ENCODE results near the gene LRRC26. TPM values are rescaled to one million over a fixed set of nuclear protein-coding genes. Genes with fewer than 3 reads are reported as not detected.

Gene LRRC26
- total RNA-seq, 2 donors from 2014 or later: not detected

DNA sequence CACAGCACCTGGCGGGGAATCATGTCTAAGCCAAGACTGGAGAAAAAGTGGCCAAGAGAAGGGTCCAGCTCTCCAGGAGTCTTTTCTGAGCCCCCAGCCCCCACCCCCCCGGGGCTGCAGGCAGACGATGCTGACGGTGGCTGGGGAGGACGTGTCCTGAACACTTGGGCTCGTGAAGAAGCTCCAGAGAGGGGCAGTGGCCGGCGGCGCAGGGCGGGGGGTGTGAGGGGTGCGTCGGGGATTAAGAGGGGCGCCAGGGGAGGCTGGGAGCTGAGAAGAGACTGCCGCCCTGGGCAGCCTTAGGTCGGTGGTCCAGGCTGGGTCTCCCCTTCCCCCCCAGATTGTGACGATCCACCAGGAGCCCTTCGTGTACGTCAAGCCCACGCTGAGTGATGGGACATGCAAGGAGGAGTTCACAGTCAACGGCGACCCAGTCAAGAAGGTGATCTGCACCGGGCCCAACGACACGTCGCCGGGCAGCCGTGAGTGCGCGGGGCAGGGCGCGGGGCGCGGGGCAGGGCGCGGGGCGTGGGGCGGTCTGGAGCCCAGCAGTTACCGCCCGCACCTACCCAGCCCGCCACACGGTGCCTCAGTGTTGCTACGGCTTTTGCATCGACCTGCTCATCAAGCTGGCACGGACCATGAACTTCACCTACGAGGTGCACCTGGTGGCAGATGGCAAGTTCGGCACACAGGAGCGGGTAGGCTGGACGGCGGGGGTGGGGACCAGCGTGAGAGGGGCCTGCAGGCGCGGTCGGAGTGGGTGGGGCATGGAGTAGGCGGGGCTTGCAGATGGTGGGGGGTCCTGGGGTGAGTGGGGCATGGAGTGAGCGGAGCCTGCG is 8.9 kb downstream of the LRRC26 start:
- intact Hi-C loops (cut with DNase I): no loop called here
- DNase-seq: no peak
- no peak for ATAC-seq

DNA sequence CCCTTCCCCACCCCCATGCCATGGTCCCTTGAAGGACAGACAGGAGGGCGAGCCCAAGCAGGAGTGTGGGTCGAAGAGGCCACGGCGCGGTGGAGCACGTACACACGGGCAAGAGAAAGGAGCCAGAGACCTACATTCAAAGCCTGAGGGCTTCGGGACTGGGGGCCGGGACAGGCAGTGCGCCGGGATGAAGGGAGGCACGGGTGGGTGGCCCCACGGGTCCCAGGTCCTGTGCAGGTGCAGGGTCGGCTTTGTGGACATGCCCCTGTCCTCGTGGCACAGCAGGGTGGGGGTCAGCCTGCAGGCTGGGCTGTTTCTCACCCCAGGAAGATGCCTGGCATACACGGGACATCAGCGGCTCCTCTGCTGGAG is 9.8 kb downstream of the LRRC26 start:
- no peak for ATAC-seq
- intact Hi-C loops (cut with DNase I): no loop called here
- DNase-seq: no peak

DNA sequence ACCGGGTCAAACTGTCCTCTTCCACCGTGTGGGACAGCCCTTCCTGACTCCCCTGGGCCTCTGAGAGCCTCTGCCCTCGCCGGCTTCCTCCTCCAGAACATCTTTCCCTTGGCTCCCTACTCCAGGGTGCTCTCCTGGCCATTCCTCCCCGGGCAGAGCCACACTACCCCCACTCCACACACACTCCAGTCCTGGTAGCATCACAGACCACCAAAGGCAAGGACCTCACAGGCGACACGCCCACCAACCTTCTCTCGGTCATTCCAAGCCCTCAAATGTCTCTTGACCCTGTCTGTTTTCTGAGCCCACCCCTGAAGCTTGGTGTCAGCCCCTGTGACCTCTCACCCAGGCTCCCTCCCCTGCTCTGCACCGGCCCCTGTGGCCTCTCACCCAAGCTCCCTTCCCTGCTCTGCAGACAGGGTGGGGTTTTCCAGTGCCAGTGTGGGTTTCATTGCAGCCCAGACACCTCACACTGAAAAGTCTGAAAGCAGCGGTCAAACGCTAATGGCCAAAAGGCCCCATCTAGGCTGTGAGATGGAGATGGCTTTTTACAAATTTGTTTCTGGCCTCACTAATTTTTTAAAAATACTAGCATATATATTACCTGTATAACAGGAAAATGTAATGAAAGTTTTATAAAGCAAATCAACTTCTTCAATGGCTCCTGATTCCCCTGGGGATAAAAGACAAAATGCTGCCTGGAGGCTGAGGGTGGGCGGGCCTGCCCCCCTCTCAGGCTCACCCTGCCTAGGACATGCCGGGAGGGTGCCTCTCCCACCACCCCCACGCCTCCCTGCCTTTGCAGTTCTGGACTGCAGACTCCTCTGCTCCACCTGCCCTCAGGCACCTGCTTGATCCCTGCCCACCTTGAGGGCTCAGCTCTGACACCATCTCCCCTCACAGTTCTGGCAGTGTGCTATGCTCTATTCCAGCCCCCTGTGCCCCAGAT is 10.5 kb downstream of the LRRC26 start:
- DNase-seq: no peak
- ATAC-seq: no peak
- intact Hi-C loops (cut with DNase I): no loop called here

DNA sequence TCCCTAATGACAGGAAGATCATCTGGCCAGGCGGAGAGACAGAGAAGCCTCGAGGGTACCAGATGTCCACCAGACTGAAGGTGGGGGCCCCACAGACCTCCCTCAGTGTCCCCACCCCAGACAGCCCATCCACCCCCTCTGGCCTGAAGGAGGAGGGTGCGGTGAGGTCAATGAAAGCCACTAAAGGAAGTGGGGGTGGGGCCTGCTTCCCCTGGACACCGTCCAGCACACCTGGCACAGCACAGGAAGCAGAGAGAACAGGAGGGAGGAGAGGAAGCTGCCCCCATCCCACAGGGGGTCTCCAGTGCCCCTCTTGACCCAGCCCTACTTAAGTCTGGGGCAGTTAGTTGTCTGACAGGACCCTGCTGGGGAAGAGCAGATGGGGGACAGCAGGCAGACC is 11.2 kb downstream of the LRRC26 start:
- ATAC-seq: no peak
- intact Hi-C loops (cut with DNase I): no loop called here
- no peak for DNase-seq

DNA sequence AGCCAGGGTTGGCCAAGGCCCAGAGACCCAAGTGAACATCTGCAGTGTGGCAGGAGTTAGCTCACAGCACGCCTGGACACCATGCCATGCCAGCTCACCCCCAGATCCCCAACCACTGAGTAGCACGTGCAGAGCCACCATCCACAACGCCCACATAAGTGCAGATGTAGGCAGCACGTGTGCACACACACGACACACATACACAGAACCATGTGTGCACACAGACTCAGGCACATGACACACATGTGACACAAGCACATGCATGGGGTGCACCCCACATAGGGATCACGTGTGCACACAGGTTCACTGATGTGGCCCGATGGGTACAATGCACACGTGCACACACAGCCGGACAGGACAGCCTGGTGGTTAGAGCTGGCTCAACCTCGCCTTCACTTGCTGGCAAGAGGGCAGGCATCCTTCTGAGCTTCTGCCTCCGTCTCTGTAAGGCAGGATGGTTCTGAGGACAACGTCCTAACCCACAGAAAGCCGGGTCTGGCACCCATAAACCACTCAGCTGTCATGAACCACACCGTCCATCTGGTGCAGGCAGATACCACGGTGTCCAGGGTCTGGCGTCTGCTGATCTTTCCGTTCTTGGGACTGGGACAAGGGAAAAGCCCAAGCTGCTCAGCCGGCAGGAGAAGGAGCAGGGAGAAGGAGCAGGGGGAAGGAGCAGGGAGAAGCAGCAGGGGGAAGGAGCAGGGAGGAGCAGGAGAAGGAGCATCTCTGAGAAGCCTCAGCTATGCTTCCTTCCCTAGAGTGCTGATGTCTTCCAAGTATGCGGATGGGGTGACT is 12.0 kb downstream of the LRRC26 start:
- ATAC-seq (no peak), DNase-seq (no peak)
- intact Hi-C loops (cut with DNase I): no loop called here

DNA sequence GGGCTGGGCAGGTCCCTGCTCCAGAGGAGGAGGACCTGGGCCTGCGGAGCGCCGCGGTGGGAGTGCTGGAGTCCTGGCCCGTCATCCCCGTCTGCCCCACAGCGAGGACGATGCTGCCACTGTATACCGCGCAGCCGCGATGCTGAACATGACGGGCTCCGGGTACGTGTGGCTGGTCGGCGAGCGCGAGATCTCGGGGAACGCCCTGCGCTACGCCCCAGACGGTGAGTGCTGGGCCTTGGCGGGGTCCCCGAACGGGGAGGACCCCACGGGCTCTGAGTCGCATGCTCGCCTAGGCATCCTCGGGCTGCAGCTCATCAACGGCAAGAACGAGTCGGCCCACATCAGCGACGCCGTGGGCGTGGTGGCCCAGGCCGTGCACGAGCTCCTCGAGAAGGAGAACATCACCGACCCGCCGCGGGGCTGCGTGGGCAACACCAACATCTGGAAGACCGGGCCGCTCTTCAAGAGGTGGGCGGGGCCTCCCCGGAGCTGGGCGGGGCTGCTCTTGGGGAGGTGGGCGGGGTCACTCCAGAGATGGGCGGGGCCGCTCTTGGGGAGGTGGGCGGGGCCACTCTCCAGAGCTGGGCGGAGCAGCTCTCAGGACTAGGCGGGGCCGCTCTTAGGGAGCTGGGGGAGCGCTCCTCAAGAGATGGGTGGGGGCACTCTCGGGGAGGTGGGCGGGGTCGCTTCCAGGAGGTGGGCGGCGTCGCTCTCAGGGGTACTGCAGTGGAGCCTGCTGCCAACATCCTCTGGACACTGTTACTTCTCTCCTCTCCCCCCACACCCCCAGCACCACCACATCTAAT is 13.1 kb downstream of the LRRC26 start:
- peak; percentile 56 for DNase-seq
- ATAC-seq: peak; percentile 64 to 77

DNA sequence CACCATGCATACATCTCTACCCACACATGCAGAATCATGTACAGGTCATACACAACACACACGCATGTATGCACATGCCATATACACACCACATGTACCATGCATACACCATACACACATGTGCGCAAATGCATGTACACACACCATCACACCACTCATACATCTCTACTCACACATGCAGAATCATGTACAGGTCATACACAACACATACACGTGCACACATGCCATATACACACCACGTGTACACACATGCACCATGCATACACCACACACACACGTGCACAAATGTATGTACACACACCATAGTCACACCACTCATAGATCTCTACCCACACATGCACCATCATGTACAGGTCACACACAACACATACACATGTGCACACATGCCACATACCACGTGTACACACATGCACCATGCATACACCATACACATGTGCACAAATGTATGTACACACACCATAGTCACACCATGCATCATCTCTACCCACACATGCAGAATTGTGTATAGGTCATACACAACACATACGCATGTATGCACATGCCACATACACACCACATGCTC is 16.9 kb downstream of the LRRC26 start:
- no peak for ATAC-seq
- DNase-seq: no peak
- intact Hi-C loops (cut with DNase I): no loop called here

More for the DNA sequence above, 13.1 kb downstream of the LRRC26 start:
- intact Hi-C loops (cut with DNase I): no loop called here

DNA sequence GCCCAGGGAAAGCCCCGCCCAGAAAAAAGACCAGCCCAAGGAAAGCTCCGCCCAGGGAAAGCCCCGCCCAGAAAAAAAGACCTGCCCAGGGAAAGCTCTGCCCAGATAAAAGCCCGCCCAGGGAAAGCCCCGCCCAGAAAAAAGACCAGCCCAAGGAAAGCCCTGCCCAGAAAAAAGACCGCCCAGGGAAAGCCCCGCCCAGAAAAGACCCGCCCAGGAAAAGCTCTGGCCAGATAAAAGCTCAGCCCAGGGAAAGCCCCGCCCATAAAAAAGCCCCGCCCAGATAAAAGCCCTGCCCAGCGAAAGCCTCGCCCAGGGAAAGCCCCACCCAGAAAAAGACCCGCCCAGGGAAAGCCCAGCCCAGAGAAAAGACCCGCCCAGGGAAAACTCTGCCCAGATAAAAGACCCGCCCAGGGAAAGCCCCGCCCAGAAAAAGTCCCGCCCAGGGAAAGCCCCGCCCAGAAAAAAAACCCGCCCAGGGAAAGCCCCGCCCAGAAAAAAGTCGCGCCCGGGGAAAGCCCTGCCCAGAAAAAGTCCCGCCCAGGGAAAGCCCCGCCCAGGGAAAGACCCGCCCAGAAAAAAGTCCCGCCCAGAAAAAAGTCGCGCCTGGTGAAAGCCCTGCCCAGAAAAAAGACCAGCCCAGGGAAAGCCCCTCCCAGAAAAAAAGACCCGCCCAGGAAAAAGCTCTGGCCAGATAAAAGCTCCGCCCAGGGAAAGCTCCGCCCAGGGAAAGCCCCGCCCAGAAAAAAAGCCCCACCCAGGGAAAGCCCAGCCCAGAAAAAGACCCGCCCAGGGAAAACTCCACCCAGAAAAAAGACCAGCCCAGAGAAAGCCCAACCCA is 19.0 kb downstream of the LRRC26 start:
- ATAC-seq (no peak), DNase-seq (no peak)
- intact Hi-C loops (cut with DNase I): no loop called here

DNA sequence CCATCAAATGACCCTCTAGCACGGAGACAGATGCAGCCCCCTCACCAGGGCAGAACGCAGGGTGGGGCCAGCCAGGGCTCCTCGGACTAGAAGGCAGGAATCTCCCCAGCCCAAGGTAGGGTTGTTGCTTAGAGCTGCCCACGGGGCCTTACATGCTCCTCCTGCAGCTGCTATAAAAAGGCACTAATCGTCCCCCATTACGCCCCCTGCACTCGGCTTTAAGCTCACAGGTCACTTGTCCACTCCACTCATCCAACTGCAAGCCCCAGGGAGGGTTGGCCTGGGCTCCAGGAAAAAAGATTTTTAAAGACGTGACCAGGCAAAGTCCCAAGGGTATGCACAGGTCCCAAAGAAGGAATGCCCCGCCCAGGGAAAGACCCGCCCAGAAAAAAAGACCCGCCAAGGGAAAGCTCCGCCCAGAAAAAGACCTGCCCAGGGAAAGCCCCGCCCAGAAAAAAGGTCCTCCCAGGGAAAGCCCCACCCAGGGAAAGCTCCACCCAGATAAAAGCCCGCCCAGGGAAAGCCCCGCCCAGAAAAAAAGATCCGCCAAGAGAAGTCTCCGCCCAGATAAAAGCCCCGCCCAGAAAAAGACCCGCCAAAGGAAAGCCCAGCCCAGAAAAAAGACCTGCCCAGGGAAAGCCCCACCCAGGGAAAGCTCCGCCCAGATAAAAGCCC is 19.8 kb downstream of the LRRC26 start:
- no peak for DNase-seq

DNA sequence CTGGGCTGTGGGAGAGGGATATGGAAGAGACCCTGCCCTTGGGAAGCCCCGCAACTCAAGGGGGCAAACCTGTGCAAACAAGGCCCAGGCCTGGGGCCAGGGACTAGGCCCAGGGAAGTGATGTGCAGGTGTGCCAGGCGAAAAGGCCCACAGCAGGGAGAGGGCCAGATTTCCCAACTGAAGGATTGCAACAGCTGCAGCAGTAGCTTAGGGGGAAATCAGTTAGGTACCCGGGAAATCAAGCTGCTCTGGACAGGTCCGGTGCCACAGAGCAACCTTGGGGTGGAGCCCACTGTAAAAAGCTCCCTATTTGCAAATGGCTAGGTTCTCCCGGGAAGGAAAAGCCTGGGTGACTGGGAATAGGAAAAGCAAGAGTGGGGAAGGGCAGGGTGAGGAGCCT is 20.5 kb downstream of the LRRC26 start:
- intact Hi-C loops (cut with DNase I): no loop called here
- ATAC-seq (no peak), DNase-seq (no peak)

More for the DNA sequence above, 19.8 kb downstream of the LRRC26 start:
- ATAC-seq: no peak
- intact Hi-C loops (cut with DNase I): no loop called here

DNA sequence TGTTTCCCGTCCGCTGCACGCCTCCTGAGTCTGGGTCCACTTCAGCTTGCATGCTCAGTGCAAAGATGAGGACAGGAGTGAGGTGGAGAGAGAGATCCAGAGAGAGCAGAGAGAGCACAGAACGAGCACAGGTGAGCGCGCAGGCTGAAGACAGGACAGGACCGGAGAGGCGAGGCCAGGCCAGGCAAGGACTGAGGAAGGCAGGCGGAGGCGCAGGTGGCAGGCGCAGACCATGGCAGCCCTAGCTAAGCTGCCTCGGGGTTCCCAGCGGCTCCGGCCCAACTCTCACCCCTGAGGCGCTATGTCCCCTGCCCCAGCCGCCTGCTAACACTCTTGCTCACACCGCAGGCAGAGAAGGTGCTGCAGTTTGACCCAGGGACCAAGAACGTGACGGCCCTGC is 21.2 kb downstream of the LRRC26 start:
- DNase-seq (no peak), ATAC-seq (no peak)
- intact Hi-C loops (cut with DNase I): no loop called here

DNA sequence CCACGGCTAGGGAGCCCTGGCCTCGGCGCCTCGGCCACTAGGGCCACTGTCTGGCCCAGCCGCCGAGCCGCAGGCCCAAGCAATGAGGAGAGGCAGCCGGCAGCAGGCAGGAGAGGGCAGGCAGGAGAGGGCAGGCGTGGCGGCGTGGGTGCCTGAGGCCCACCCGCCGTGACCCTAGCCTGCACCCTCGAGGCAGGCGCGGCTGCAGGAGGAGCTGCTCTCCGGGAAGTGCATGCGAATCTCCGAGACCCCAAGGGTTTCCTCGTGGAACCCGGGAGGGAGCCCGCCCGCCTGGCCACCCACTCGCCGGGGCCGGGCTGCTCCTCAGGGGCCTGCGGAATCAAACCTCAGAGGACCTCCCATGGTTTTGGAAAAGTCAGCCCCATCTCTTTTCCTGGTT is 21.6 kb downstream of the LRRC26 start:
- intact Hi-C loops (cut with DNase I): no loop called here
- ATAC-seq: no peak
- DNase-seq: no peak

DNA sequence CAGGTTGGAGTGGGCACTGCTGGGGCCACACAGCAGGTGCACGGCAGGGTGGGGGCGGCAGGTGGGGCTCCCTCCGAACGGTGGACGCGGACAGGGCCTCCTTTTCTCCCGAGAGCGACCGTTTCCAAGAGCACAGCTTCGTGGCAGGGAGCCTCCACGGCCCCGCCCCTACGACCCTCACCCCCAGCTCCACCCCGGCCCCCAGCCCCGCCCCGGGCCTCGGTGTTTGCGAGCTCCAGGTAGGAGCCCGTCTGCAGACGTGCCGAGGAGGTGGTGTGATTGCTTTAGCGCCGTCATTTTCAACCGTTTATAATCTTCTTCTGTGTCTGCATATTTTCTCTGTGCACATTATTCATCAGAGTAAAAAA is 22.1 kb downstream of the LRRC26 start:
- intact Hi-C loops (cut with DNase I): no loop called here
- ATAC-seq: no peak
- no peak for DNase-seq

DNA sequence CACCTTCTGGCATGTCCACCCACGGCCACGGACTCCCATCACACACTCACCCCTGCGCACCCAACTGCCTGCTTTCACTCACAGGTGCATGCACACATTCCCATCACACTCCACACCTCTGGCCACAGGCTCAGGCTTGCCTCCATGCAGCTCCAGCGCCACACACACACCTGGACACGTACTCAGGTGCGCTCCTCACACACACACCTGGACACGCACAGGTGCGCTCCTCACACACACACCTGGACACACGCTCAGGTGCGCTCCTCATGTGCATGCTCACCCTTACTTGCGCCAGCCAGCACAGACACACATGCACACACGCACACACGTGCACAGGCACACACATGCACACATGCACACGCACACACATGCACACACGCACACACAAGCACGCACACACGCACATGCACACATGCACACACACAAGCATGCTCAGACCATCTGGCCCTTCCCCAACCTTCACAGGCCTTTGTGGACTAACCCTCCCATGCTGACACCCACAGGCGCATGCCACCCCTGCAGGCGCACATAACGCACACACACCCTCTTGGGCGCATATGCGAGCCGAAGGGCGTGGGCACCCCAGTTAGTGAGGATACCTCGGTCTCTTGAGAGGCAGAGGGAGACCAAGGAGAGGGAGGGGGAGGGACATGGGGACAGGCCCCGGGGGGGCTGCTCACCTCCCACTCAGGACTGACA is 22.6 kb downstream of the LRRC26 start:
- intact Hi-C loops (cut with DNase I): no loop called here
- DNase-seq: peak; percentile 7

DNA sequence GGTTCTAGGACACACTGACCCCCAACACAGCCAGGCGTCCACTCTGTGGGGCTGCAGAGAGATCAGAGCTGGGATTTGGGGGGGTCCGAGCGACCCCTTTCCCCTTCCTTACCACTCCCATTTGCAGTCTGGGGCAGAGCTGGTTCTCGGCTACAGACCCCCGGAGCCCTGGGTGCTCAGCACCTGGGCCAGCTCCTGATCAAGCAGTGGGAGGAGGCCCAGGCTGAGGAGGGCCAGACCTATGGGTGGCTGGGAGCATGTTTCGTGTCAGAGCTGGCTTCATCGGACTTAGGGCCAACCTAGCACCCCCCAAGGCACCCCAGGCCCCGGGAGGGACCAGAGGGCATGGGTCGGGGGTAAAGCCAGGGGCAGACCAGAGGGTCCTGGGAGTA is 23.3 kb downstream of the LRRC26 start:
- intact Hi-C loops (cut with DNase I): no loop called here
- DNase-seq (peak; percentile 9), ATAC-seq (peak in 1 of 2 donors; percentile 8)

More for the DNA sequence above, 22.6 kb downstream of the LRRC26 start:
- ATAC-seq: no peak

DNA sequence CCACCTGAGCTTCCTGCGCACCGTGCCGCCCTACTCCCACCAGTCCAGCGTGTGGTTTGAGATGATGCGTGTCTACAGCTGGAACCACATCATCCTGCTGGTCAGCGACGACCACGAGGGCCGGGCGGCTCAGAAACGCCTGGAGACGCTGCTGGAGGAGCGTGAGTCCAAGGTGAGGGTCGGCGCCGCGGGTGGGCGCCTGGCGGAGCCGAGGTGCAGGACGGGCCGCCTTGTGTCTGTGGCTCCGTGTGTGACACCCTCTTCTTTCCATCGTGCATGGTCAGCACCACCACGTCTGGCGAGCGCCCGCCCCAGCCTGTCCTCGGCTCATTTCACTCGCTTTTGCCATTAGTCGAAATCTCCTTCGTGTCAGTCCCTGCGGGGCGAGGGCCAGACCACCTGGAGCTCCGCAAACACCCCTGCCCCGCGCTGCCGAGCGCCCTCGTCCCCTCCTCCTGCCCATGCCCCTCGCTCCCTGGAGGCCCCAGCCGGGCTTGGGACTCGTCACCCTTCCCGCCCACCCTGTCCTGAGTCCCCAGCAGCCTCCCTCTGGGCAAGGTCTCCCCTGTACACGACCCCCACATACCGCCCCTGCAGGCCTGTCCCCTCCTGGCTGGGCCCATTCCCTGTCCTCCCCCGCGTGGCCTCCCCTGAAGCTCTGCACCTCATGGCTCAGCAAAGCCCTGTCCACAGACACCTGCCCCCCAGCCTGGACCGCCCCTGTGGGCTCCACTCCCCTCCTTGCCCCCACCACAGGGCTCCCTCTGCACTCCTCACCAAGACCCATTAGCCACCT is 23.9 kb downstream of the LRRC26 start:
- peak; percentile 18 for DNase-seq
- no peak for ATAC-seq
- intact Hi-C loops (cut with DNase I): no loop called here

Measured in left cardiac atrium (tissue), 4 donors.